AG10803 (cell line): ENCODE measurements around the gene GNAS.
A peak's percentile ranks its signal among the peaks of the same experiment; 100 is the strongest.

ENCODE experiments used
- DNase-seq: peaks from one replicate; pipeline ENCODE4 v3.0.0; 2010; ENCODE audit warnings: low read depth
- H3K4me3 ChIP-seq: 2 replicates; pipeline ENCODE4 v1.5.1; 2011; ENCODE audit warnings: mild to moderate bottlenecking, low read length, control low read depth
- TF ChIP-seq, protein P1 (sequence below): conservative IDR thresholded peaks from 2 replicates; pipeline ENCODE4 v1.5.1; 2011; ENCODE audit warnings: mild to moderate bottlenecking, low read length, control low read depth, inconsistent platforms

The GNAS gene

GRCh38 chr20:58811334-58811733 is 41.2 kb upstream of the GNAS start:
- TF ChIP-seq, protein P1, sequence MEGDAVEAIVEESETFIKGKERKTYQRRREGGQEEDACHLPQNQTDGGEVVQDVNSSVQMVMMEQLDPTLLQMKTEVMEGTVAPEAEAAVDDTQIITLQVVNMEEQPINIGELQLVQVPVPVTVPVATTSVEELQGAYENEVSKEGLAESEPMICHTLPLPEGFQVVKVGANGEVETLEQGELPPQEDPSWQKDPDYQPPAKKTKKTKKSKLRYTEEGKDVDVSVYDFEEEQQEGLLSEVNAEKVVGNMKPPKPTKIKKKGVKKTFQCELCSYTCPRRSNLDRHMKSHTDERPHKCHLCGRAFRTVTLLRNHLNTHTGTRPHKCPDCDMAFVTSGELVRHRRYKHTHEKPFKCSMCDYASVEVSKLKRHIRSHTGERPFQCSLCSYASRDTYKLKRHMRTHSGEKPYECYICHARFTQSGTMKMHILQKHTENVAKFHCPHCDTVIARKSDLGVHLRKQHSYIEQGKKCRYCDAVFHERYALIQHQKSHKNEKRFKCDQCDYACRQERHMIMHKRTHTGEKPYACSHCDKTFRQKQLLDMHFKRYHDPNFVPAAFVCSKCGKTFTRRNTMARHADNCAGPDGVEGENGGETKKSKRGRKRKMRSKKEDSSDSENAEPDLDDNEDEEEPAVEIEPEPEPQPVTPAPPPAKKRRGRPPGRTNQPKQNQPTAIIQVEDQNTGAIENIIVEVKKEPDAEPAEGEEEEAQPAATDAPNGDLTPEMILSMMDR = no peak
- H3K4me3 ChIP-seq = no peak overlapping the region
- no peak for DNase-seq

DNA sequence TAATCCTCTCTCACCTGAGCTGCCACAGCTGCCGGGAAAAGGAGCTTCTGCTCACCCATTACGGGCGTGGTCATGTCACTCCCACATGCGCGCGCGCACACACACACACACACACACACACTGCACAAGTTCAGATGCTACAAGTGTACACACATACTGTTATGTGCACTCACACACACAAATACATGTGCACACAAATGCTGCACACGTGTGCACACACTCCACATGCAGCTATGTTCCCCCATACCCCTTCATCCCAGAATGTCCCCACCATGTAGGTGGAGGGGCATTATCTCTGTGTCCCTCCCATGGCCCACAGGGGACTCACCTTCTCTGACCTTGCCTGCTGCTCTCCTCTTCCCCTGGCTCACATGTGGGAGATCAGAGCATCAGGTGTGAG is 39.1 kb upstream of the GNAS start:
- TF ChIP-seq, protein P1 = no peak
- H3K4me3 ChIP-seq = no peak overlapping the region
- no peak for DNase-seq

GRCh38 chr20:58815448-58815847 is 37.1 kb upstream of the GNAS start:
- TF ChIP-seq, protein P1 = no peak
- no peak for DNase-seq
- no peak overlapping the region for H3K4me3 ChIP-seq

DNA sequence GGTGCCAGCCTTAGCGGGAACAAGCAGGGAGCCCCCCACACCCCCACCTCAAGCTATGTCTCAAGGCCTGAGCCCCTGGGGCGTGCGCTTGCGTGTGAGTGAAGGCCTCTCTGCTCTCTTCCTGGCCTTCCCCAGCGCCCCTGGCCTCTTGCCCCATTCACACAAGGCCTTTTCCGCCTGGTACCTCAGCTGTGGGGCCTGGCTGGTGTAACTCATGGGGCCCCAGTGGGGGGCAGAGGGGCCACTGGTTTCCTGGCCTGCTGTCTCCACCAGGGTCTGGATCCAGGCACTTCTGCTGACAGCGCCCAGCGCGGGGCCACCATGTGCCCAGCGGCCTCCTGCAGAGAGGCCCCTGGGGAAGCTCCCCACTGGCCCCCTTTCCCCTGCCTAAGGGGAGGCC is 36.5 kb upstream of the GNAS start:
- no peak for DNase-seq
- no peak overlapping the region for H3K4me3 ChIP-seq
- TF ChIP-seq, protein P1 = no peak

DNA sequence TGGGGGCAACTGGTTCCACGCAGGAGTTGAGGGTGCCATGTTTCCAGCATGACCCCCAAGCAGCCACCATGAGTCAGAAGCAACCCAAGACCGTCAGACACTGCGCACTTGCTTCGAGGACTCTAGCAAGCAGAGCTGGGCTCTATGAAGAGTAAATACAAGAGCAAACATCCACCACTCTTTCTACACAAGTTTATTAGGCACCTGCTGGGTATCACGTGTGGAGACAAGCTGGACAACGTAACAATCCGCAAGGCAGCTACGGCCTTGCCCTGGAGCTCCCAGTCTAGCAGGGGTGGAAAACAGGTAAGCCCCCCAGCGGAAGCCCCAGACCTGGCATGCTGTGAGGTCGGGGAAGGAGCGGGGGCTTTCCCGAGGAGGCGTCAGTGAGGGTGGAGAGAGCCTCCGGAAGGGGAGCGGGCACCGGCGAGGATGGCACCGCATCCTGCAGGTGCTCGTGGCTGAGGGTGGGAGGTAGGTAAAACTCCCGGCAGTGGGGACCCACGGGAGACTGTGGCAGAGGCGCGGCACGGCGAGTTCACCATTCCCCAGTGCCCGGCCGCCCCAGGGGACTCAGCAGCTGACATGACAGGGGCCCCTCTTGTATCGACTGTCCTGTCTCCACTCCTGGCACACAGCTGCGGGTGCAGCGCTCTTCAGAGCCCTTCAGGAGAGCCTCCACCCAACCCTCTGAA is 35.4 kb upstream of the GNAS start:
- no peak overlapping the region for H3K4me3 ChIP-seq
- TF ChIP-seq, protein P1 = no peak
- no peak for DNase-seq

GRCh38 chr20:58817748-58818147 is 34.8 kb upstream of the GNAS start:
- H3K4me3 ChIP-seq = no peak overlapping the region
- DNase-seq = no peak
- TF ChIP-seq, protein P1 = no peak

GRCh38 chr20:58818586-58819285 is 33.8 kb upstream of the GNAS start:
- no peak overlapping the region for H3K4me3 ChIP-seq
- DNase-seq = peak; percentile 93
- TF ChIP-seq, protein P1 = no peak
